Liver (tissue), 3 donors: Measurements from ENCODE around the gene MYO3B.

Experiments
- CTCF ChIP-seq: fragments of 150-350 bp; IDR thresholded peaks from 2 replicates; pipeline ENCODE4 v1.5.1; 2017; ENCODE audit warnings: improper control_type of control experiment, low read depth, low read length; ENCODE audit not compliant: missing input control
- FOXA2 ChIP-seq: IDR thresholded peaks from 2 replicates; pipeline ENCODE4 v1.6.1; 2016; ENCODE audit warnings: antibody characterized with exemption
- ZBTB33 ChIP-seq: IDR thresholded peaks from 2 replicates; pipeline ENCODE4 v1.6.1; 2016; ENCODE audit warnings: antibody characterized with exemption
- TF ChIP-seq, protein P1 (sequence below): IDR thresholded peaks from 2 replicates; pipeline ENCODE4 v1.6.1; 2016; ENCODE audit warnings: antibody characterized with exemption, mild to moderate bottlenecking
- TF ChIP-seq, protein P2 (sequence below): IDR thresholded peaks from 2 replicates; pipeline ENCODE4 v1.6.1; 2016; ENCODE audit warnings: antibody characterized with exemption
- donor health status: healthy.
- donor health status: healthy.

DNA sequence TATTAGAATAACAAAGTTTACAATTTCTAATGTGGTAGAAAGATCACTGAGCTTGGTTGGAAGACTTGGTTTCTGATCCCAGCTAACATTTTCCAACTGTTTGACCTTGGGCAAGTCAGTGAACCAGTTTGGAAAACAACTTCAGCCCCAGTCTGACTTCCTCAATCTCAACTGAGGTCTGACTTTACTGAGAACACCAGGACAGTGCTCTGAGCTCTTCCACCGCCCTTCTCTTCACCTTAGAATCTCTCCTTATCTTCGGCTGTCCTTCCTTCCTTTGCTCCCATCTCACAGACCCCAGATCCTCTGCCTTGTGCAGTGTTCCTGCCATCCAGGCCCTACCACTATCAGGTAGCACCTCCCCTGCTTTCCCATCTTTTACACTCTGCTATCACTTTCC, 343.4 kb downstream of the MYO3B start:
- TF ChIP-seq CTCF = no peak
- TF ChIP-seq, protein P1, sequence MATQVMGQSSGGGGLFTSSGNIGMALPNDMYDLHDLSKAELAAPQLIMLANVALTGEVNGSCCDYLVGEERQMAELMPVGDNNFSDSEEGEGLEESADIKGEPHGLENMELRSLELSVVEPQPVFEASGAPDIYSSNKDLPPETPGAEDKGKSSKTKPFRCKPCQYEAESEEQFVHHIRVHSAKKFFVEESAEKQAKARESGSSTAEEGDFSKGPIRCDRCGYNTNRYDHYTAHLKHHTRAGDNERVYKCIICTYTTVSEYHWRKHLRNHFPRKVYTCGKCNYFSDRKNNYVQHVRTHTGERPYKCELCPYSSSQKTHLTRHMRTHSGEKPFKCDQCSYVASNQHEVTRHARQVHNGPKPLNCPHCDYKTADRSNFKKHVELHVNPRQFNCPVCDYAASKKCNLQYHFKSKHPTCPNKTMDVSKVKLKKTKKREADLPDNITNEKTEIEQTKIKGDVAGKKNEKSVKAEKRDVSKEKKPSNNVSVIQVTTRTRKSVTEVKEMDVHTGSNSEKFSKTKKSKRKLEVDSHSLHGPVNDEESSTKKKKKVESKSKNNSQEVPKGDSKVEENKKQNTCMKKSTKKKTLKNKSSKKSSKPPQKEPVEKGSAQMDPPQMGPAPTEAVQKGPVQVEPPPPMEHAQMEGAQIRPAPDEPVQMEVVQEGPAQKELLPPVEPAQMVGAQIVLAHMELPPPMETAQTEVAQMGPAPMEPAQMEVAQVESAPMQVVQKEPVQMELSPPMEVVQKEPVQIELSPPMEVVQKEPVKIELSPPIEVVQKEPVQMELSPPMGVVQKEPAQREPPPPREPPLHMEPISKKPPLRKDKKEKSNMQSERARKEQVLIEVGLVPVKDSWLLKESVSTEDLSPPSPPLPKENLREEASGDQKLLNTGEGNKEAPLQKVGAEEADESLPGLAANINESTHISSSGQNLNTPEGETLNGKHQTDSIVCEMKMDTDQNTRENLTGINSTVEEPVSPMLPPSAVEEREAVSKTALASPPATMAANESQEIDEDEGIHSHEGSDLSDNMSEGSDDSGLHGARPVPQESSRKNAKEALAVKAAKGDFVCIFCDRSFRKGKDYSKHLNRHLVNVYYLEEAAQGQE = no peak
- no peak for TF ChIP-seq ZBTB33
- TF ChIP-seq, protein P2, sequence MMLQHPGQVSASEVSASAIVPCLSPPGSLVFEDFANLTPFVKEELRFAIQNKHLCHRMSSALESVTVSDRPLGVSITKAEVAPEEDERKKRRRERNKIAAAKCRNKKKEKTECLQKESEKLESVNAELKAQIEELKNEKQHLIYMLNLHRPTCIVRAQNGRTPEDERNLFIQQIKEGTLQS = no peak
- no peak for TF ChIP-seq FOXA2
